Measurements from ENCODE around the gene TRIM60.

- TF ChIP-seq DNMT1 (CRISPR knock-in tag; IDR thresholded peaks at IDR 0.05) (no peak), ZBTB7A (CRISPR knock-in tag; IDR thresholded peaks at IDR 0.05) (no peak), TBL1XR1 (IDR thresholded peaks at IDR 0.05; ENCODE audit: borderline replicate concordance, low read length, partially characterized antibody) (no peak), ZNF776 (CRISPR knock-in tag; IDR thresholded peaks at IDR 0.05) (no peak)
These were observed 45.3 kb downstream of the TRIM60 start for GRCh38 chr4:165077034-165077578.
